GM12891 (cell line): ENCODE data around the gene AP5Z1.

ENCODE experiments used
- POLR2AphosphoS5 ChIP-seq: IDR thresholded peaks from 2 replicates; pipeline ENCODE4 v1.6.1; 2011; ENCODE audit warnings: low read depth, low read length, control low read depth
- TAF1 ChIP-seq: IDR thresholded peaks from 2 replicates; pipeline ENCODE4 v1.6.1; 2011; ENCODE audit warnings: low read depth, low read length, control low read depth

DNA sequence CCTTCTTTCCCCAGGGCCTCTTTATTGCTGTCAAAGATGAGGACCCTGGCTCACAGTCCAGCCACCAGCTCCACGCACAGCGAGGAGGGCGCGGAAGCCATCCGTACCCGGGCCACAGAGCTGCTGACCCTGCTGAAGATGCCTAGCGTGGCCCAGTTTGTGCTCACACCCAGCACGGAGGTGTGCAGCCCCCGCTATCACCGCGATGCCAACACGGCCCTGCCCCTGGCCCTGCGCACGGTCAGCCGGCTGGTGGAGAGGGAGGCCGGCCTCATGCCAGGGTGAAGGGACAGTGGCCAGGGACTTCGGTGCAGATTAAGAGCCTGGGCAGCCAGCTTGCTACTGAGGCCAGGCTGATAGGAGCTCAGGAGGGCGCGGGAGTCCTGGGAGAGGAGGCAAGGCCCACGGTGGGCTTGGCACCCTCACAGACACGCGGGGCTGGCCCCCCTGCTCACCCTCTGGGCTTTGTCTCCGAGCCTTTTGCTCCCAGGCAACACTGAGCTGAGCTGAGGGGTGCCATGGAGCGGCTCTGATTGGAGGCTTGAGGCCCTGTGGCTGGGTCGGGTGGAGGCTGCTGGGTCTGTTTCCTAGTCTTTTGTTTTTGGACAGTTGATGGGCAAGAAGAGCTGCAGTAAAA is 15.8 kb downstream of the AP5Z1 start:
- TF ChIP-seq POLR2AphosphoS5, result no peak
- TF ChIP-seq TAF1, result no peak
